Loucy (cell line): ENCODE results near the gene CDK6.

Experiments used
- EZH2phosphoT487 ChIP-seq: fragments of 200-600 bp; IDR thresholded peaks from 2 replicates; pipeline ENCODE4 v1.6.1; 2018; ENCODE audit warnings: antibody characterized with exemption, mild to moderate bottlenecking, moderate library complexity, borderline replicate concordance
- TF ChIP-seq, protein P1 (sequence below): fragments of 200-600 bp; sonication (generic); conservative IDR thresholded peaks from 2 replicates; pipeline ENCODE4 v1.5.1; 2014; ENCODE audit warnings: mild to moderate bottlenecking, antibody characterized with exemption, low read length

DNA sequence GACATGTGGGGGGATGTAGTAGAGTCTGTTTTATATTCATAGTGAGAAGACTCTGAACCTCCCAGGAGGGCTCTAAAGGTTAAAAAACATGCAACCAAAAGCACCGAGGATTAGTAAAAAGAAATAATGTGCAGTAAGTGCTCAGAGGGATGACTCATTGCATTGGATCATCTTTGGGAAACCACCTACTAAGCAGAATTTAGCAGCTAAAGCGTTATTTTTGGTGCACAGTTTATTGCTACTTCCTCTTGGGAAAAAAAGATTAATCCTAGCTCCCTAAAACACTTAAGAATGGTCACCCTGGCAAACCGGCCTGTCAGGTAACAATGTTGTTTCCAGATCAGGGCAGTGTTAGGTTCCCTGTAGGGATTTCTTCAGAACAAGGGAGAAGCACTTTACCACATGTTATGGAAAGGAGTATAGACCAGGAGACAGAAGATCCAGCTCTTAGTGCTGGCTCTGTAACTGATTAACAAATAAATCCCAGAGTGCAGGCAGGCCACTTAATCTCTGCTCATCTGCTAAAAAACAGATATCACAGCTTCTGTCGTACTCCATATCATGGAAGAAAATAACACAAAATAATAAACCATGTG lies 201.4 kb downstream of the CDK6 start:
- TF ChIP-seq, protein P1, sequence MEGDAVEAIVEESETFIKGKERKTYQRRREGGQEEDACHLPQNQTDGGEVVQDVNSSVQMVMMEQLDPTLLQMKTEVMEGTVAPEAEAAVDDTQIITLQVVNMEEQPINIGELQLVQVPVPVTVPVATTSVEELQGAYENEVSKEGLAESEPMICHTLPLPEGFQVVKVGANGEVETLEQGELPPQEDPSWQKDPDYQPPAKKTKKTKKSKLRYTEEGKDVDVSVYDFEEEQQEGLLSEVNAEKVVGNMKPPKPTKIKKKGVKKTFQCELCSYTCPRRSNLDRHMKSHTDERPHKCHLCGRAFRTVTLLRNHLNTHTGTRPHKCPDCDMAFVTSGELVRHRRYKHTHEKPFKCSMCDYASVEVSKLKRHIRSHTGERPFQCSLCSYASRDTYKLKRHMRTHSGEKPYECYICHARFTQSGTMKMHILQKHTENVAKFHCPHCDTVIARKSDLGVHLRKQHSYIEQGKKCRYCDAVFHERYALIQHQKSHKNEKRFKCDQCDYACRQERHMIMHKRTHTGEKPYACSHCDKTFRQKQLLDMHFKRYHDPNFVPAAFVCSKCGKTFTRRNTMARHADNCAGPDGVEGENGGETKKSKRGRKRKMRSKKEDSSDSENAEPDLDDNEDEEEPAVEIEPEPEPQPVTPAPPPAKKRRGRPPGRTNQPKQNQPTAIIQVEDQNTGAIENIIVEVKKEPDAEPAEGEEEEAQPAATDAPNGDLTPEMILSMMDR: no peak
- no peak for TF ChIP-seq EZH2phosphoT487
